ENCODE data around the gene PRLR.

The PRLR gene

GRCh38 chr5:35004200-35004599 lies 226.1 kb downstream of the PRLR start:
- H3K27me3 ChIP-seq (ENCODE audit: control insufficient read depth, insufficient read depth, low read length) = peaks cover 69% of the 10 kb centered on the region
- H3K4me3 ChIP-seq (ENCODE audit: low read length) = no peak overlapping the region
- no peaks in the 10 kb centered on the region for H3K4me1 ChIP-seq (ENCODE audit: control insufficient read depth, insufficient read depth, low read length)
- no peaks in the 10 kb centered on the region for H3K36me3 ChIP-seq (ENCODE audit: insufficient read depth, low read length)
- no peaks in the 10 kb centered on the region for H3K9me3 ChIP-seq (replicated peaks; ENCODE audit: low read length)
- H3K9ac ChIP-seq (ENCODE audit: low read depth, low read length) = no peak overlapping the region
- no peak overlapping the region for H3K4me2 ChIP-seq (ENCODE audit: low read length)

DNA sequence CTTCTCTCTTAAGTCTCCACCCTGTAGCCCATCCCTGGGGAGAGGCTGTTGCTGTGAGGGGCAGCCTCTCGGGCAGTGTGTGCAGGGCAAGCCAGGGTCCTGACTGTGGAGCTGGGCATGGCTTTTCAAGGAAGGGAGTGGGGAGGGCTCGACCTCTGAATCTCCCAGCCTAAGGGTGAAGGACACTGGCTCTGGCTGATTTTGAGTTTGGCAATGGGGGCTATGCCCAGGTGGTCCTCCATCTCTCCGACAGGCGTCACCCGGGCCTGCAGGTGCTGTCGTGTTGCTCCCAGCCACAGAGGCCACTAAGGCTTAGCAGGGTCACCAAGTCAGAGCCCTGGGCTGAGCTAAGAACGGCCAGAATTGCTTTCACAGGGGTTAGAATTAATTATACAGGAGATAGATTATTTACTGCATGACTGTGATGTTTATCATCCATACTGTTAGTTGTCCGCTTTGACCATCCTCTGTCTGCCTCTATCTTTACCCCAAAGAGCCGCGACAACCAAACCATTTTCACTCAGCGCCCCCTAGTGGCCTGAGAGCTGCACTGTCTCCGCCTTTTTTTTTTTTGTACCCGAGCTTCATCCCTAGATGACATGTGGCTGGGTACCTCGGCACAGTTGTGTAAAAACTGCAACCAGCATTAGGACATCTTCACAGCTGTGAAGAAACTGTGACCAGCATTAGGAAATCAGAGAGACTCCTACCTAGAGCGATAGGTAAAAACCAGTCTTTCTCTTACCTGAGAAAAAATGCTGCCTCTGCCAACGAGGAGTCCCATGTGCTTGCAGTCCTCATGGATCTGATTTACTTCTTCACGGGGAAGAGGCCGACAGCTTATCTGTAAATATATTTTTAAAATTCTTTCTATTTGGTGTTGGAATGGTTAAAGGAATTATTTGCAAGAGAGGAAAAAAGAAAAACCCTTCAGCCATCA lies 227.0 kb downstream of the PRLR start:
- Histone ChIP-seq H3K4me2 (ENCODE audit: low read length) (no peak overlapping the region), H3K36me3 (ENCODE audit: insufficient read depth, low read length) (no peaks in the 10 kb centered on the region), H3K4me1 (ENCODE audit: control insufficient read depth, insufficient read depth, low read length) (no peaks in the 10 kb centered on the region), H3K4me3 (ENCODE audit: low read length) (no peak overlapping the region), H3K9ac (ENCODE audit: low read depth, low read length) (no peak overlapping the region), H3K9me3 (replicated peaks; ENCODE audit: low read length) (no peaks in the 10 kb centered on the region), H3K27me3 (ENCODE audit: control insufficient read depth, insufficient read depth, low read length) (peaks cover 78% of the 10 kb centered on the region)

DNA sequence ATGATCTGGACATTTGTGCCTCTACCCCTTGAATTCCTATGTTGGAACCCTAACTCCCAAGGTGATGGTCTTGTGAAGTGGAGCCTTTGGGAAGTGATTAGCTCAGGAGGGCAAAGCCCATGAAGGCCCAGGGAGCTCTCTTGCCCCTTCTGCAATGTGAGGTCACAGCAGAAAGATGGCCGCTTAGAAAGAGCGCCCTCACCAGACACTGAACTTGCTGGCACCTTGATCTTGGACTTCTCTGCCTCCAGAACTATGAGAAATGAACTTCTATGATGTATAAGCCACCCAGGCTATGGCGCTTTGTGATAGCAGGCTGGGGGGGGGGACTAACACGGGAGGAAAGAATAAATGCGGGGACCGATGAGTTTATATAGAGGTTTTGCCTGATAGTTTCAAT lies 227.8 kb downstream of the PRLR start:
- Histone ChIP-seq H3K36me3 (ENCODE audit: insufficient read depth, low read length) (no peaks in the 10 kb centered on the region), H3K4me2 (ENCODE audit: low read length) (no peak overlapping the region), H3K9me3 (replicated peaks; ENCODE audit: low read length) (no peaks in the 10 kb centered on the region), H3K4me3 (ENCODE audit: low read length) (no peak overlapping the region), H3K4me1 (ENCODE audit: control insufficient read depth, insufficient read depth, low read length) (no peaks in the 10 kb centered on the region), H3K9ac (ENCODE audit: low read depth, low read length) (no peak overlapping the region), H3K27me3 (ENCODE audit: control insufficient read depth, insufficient read depth, low read length) (peaks cover 77% of the 10 kb centered on the region)

- H3K36me3 ChIP-seq (ENCODE audit: insufficient read depth, low read length) = no peaks in the 10 kb centered on the region
- no peaks in the 10 kb centered on the region for H3K4me1 ChIP-seq (ENCODE audit: control insufficient read depth, insufficient read depth, low read length)
- H3K4me2 ChIP-seq (ENCODE audit: low read length) = no peak overlapping the region
- H3K27me3 ChIP-seq (ENCODE audit: control insufficient read depth, insufficient read depth, low read length) = peaks cover 72% of the 10 kb centered on the region
- no peak overlapping the region for H3K9ac ChIP-seq (ENCODE audit: low read depth, low read length)
- H3K9me3 ChIP-seq (replicated peaks; ENCODE audit: low read length) = no peaks in the 10 kb centered on the region
- H3K4me3 ChIP-seq (ENCODE audit: low read length) = no peak overlapping the region
Measured at GRCh38 chr5:35001842-35002241, 228.4 kb downstream of the PRLR start.

Measured in skeletal muscle satellite cell (primary cell).